ENCODE measurements around the gene MYCN. TPM values are rescaled to one million over a fixed set of nuclear protein-coding genes. Genes with fewer than 3 reads are reported as not detected.

MYCN gene
- total and polyA plus RNA-seq, 9 donors, result 1.2 to 7.0 (median 2.7) TPM

DNA sequence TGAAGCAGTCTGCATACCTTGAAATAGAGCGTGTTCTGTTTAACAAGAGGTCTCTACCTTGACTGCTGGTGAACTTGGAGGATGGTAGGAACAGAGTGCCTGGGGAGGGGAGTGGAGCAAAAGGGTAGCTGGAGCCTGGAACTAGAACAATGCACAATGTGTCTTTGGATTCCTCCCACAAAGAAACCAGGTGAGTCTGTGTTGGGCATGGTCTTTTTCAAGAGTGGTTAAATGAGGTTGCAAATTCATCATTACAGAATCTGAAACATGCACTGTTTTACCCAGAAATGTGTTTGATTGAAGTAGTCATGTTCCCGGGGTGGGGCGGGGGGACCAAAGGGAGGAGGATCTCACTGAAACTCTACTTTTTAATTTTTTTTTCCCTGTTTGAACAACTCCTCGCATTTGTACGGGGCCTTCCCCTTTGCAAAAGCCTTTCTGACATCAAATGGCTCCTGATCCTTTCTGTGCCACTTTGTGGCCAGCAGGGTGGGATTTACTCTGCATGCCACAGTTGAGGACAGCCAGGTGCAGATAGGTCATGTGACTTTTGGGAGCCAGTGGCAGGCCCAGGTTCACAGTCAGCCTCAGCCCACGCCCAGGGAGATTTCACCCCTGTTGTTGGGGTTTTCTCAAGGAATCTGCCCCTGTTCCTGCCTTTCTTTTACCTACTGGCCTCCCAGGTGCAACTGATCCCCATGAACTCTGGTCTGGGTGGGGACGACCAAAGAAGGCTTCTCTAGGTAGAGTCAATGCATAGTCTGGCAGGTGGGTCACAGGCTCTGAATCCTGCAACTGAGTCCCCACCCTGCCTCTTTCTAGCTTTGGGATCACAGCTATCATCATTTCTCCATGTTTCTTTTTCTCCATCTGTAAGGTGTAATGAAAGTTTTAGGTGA is 28.2 kb downstream of the MYCN start:
- H3K27me3 ChIP-seq, result no peaks in the 10 kb centered on the region
- no peak overlapping the region for H3K4me3 ChIP-seq
- no peak overlapping the region for H3K27ac ChIP-seq
- H3K9me3 ChIP-seq, result no peaks in the 10 kb centered on the region
- intact Hi-C loops (cut with DNase I), result no loop called here
- H3K36me3 ChIP-seq, result no peaks in the 10 kb centered on the region
- no peak for DNase-seq
- TF ChIP-seq POLR2A (IDR thresholded peaks at IDR 0.05), result no peak
- TF ChIP-seq, protein P1, sequence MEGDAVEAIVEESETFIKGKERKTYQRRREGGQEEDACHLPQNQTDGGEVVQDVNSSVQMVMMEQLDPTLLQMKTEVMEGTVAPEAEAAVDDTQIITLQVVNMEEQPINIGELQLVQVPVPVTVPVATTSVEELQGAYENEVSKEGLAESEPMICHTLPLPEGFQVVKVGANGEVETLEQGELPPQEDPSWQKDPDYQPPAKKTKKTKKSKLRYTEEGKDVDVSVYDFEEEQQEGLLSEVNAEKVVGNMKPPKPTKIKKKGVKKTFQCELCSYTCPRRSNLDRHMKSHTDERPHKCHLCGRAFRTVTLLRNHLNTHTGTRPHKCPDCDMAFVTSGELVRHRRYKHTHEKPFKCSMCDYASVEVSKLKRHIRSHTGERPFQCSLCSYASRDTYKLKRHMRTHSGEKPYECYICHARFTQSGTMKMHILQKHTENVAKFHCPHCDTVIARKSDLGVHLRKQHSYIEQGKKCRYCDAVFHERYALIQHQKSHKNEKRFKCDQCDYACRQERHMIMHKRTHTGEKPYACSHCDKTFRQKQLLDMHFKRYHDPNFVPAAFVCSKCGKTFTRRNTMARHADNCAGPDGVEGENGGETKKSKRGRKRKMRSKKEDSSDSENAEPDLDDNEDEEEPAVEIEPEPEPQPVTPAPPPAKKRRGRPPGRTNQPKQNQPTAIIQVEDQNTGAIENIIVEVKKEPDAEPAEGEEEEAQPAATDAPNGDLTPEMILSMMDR (IDR thresholded peaks at IDR 0.05), result no peak
- TF ChIP-seq EP300 (IDR thresholded peaks at IDR 0.05), result no peak
- no peaks in the 10 kb centered on the region for H3K4me1 ChIP-seq (ENCODE audit: insufficient read depth)
- WGBS, 3 donors, result 89 to 91% (median 90%) methylated on average over 7 of the region's 7 CpGs

DNA sequence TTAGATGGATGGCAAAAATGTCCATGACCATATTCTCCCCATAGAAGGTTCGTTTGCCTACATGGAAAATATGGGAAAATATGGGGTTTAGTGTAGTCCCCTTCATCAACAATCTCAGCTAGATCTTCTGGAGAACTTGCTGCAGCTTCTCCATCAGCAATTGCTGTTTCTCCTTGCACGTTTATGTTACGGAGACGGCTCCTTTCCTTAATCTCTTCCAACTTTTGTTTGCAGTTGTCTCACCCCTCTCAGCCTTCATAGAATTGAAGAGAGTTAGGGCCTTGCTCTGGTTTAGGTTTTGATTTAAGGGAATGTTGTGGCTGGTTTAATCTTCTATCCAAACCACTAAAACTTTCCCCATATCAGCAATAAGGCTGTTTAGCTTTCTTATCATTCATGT is 28.9 kb downstream of the MYCN start:
- H3K9me3 ChIP-seq, result no peaks in the 10 kb centered on the region
- no peaks in the 10 kb centered on the region for H3K27me3 ChIP-seq
- no peak overlapping the region for H3K4me3 ChIP-seq
- intact Hi-C loops (cut with DNase I), result no loop called here
- no peaks in the 10 kb centered on the region for H3K36me3 ChIP-seq
- H3K27ac ChIP-seq, result no peak overlapping the region
- H3K4me1 ChIP-seq (ENCODE audit: insufficient read depth), result no peaks in the 10 kb centered on the region
- TF ChIP-seq EP300 (IDR thresholded peaks at IDR 0.05) (no peak), POLR2A (IDR thresholded peaks at IDR 0.05) (no peak)
- TF ChIP-seq, protein P1 (IDR thresholded peaks at IDR 0.05), result no peak
- DNase-seq, result no peak
- 19 to 48% (median 20%) methylated on average over 4 of the region's 4 CpGs for WGBS, 3 donors

DNA sequence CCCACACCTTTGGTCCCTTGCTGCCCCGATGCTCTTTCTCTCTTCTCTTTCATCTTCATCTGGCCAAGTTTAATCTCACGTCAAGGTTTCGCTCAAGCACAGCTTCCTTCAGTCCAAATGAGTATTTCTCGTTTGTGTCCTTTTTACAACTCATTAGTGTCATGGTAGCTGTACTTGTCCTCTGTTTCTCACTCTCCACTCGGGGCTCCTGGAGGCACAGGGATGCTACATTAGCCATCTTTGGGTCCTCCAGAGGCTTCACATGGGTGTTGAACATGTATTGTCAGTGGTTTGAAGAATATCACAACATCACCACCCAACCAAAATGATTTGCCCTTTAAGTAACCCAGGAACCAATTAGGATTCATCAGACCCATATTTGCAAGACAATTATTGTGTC is 30.4 kb downstream of the MYCN start:
- no peak for DNase-seq
- 79 to 82% (median 80%) methylated on average over 5 of the region's 5 CpGs for WGBS, 3 donors
- no peaks in the 10 kb centered on the region for H3K9me3 ChIP-seq
- TF ChIP-seq POLR2A (IDR thresholded peaks at IDR 0.05), result no peak
- H3K4me3 ChIP-seq, result no peak overlapping the region
- no peaks in the 10 kb centered on the region for H3K4me1 ChIP-seq (ENCODE audit: insufficient read depth)
- no peaks in the 10 kb centered on the region for H3K27me3 ChIP-seq
- no peak overlapping the region for H3K27ac ChIP-seq
- intact Hi-C loops (cut with DNase I), result no loop called here
- H3K36me3 ChIP-seq, result no peaks in the 10 kb centered on the region

DNA sequence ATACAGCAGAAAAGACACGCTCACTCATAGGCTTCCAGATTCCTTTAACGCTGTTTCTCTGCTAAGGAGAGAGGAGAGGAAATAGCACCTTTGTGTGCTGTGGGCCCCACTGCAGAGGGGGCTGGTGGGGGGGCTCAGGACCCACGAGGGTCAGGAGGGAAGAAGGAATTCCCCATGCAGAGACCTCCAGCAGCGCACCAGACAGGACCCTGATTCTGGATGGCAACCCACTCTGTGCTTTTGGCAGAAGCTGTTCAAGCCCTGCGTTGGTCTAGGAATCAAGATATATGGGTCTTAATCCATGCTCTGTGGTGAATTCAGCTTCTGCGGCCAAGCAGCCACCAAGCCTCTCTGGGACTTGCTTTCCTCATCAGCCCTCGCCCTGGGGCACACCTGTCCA is 31.0 kb downstream of the MYCN start:
- intact Hi-C loops (cut with DNase I), result no loop called here
- no peaks in the 10 kb centered on the region for H3K9me3 ChIP-seq
- TF ChIP-seq, protein P1 (IDR thresholded peaks at IDR 0.05), result no peak
- no peak for TF ChIP-seq EP300 (IDR thresholded peaks at IDR 0.05)
- H3K36me3 ChIP-seq, result no peaks in the 10 kb centered on the region
- H3K27ac ChIP-seq, result no peak overlapping the region
- DNase-seq, result no peak
- no peaks in the 10 kb centered on the region for H3K4me1 ChIP-seq (ENCODE audit: insufficient read depth)
- no peaks in the 10 kb centered on the region for H3K27me3 ChIP-seq
- no peak overlapping the region for H3K4me3 ChIP-seq
- 56 to 64% (median 60%) methylated on average over 7 of the region's 7 CpGs for WGBS, 3 donors

DNA sequence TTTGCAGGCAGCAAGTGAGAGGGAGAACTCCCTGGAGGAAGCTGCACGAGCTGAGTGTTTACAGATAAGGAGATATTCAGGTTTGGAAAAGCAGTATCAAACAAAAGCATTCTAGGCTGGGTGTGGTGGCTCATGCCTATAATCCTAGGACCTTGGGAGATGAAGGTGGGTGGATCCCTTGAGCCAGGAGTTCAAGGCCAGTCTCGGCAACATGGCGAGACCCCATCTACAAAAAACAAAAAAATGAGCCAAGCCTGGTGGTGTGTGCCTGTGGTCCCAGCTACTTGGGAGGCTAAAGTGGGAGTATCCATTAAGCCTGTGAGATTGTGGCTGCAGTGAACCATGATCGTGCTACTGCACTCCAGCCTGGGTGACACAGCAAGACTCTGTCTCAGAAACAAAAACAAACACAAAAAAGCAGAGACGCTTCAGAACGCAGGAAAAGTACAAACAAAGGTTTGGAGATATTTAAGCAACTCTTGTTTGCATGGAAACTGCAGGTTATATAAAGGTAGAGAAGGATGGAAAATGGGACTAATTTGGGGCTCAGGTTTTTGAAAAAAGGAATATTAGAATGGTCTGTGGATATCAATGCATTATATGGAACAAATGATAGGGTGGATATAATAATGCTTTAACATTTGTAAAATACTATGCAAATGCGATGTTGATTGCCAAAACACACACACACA is 31.6 kb downstream of the MYCN start:
- DNase-seq, result no peak
- H3K27ac ChIP-seq, result no peak overlapping the region
- intact Hi-C loops (cut with DNase I), result no loop called here
- no peak overlapping the region for H3K4me3 ChIP-seq
- no peaks in the 10 kb centered on the region for H3K36me3 ChIP-seq
- no peaks in the 10 kb centered on the region for H3K27me3 ChIP-seq
- H3K9me3 ChIP-seq, result no peaks in the 10 kb centered on the region
- H3K4me1 ChIP-seq (ENCODE audit: insufficient read depth), result no peaks in the 10 kb centered on the region
- TF ChIP-seq EP300 (IDR thresholded peaks at IDR 0.05) (no peak), POLR2A (IDR thresholded peaks at IDR 0.05) (no peak)
- TF ChIP-seq, protein P1 (IDR thresholded peaks at IDR 0.05), result no peak
- WGBS, 3 donors, result 37 to 58% (median 54%) methylated on average over 7 of the region's 7 CpGs

Data from ovary (tissue), 9 donors.